Measurements from ENCODE around the gene ELK1. TPM values are rescaled to one million over a fixed set of nuclear protein-coding genes. Genes with fewer than 3 reads are reported as not detected.

The ELK1 gene
- total and polyA plus RNA-seq, 10 of the 15 experiments (the other 5 are each of a cell fraction or from before 2014, with no cell fraction given): 4.1 to 55.5 (median 32.9) TPM

GRCh38 chrX:47613082-47613481 is 37.3 kb downstream of the ELK1 start:
- Histone ChIP-seq H4K20me1 (ENCODE audit: control insufficient read depth, insufficient read depth) (no peaks in the 10 kb centered on the region; the same call in 1 of the 2 replicates), H3K4me2 (ENCODE audit: control insufficient read depth, insufficient read depth) (no peak overlapping the region), H3K36me3 (ENCODE audit: control insufficient read depth in 2 of 2, insufficient read depth in 2 of 2, low read length in 1 of 2) (no peaks in the 10 kb centered on the region), H3K9me3 (replicated peaks; ENCODE audit: control insufficient read depth, insufficient read depth, low read length) (no peaks in the 10 kb centered on the region), H3K9ac (ENCODE audit: control insufficient read depth, insufficient read depth, low read length) (no peak overlapping the region), H2AFZ (ENCODE audit: control insufficient read depth, low read depth, low read length) (no peak overlapping the region), H3K4me3 (no peak overlapping the region), H3K79me2 (ENCODE audit: control insufficient read depth, insufficient read depth, low read length) (no peaks in the 10 kb centered on the region), H3K27ac (ENCODE audit: control insufficient read depth, insufficient read depth) (no peak overlapping the region), H3K4me1 (ENCODE audit: control insufficient read depth, insufficient read depth, low read length) (no peaks in the 10 kb centered on the region), H3K27me3 (replicated peaks in 1 of 2; ENCODE audit: control insufficient read depth in 2 of 2, insufficient read depth in 2 of 2, low read length in 1 of 2) (no peaks in the 10 kb centered on the region)
- ChIA-PET SMC1A (ENCODE audit: uncharacterized antibody, unreplicated experiment) (interaction anchor here (2.0 kb wide), 1 partner anchor 15 kb away, joined by 8 read pairs; no protein-coding TSS in a partner anchor), CTCF (interaction anchor here (1.3 kb wide), 1 partner anchor 31 kb away, joined by 4 read pairs; no protein-coding TSS in a partner anchor), POLR2A (interaction anchor here (0.7 kb wide), 1 partner anchor 36 kb away, joined by 4 read pairs; no protein-coding TSS in a partner anchor), RAD21 (ENCODE audit: unreplicated experiment) (interaction anchor here (0.7 kb wide), 1 partner anchor 32 kb away, joined by 6 read pairs; no protein-coding TSS in a partner anchor)
- FAIRE-seq (no peak), ATAC-seq (no peak), DNase-seq (ENCODE audit: low read depth, low spot score) (no peak)
- WGBS (ENCODE audit: insufficient coverage, insufficient replicate concordance, low lambda C conversion rate, missing lambda C conversion rate): 44% methylated on average over 5 of the region's 8 CpGs
- intact Hi-C loops (cut with micrococcal nuclease; ENCODE audit: unreplicated experiment) (no loop called here), in situ Hi-C loops (cut with MboI) (no loop called here)
- no peak for TF ChIP-seq NFYB (IDR thresholded peaks at IDR 0.05; ENCODE audit: insufficient read depth, low read depth, low read length)
- TF ChIP-seq SMAD1 (IDR thresholded peaks at IDR 0.05; ENCODE audit: low read depth, partially characterized antibody): no peak
- no peak for TF ChIP-seq ZNF384 (IDR thresholded peaks at IDR 0.05; ENCODE audit: borderline replicate concordance, low read depth, low read length)
- TF ChIP-seq ATF3 (IDR thresholded peaks at IDR 0.05; ENCODE audit: borderline replicate concordance, extremely low read depth, low read depth, low read length): no peak
- no peak for TF ChIP-seq POU2F2 (IDR thresholded peaks at IDR 0.05; ENCODE audit: borderline replicate concordance, low read depth, low read length)
- TF ChIP-seq, protein P1, sequence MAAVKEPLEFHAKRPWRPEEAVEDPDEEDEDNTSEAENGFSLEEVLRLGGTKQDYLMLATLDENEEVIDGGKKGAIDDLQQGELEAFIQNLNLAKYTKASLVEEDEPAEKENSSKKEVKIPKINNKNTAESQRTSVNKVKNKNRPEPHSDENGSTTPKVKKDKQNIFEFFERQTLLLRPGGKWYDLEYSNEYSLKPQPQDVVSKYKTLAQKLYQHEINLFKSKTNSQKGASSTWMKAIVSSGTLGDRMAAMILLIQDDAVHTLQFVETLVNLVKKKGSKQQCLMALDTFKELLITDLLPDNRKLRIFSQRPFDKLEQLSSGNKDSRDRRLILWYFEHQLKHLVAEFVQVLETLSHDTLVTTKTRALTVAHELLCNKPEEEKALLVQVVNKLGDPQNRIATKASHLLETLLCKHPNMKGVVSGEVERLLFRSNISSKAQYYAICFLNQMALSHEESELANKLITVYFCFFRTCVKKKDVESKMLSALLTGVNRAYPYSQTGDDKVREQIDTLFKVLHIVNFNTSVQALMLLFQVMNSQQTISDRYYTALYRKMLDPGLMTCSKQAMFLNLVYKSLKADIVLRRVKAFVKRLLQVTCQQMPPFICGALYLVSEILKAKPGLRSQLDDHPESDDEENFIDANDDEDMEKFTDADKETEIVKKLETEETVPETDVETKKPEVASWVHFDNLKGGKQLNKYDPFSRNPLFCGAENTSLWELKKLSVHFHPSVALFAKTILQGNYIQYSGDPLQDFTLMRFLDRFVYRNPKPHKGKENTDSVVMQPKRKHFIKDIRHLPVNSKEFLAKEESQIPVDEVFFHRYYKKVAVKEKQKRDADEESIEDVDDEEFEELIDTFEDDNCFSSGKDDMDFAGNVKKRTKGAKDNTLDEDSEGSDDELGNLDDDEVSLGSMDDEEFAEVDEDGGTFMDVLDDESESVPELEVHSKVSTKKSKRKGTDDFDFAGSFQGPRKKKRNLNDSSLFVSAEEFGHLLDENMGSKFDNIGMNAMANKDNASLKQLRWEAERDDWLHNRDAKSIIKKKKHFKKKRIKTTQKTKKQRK (IDR thresholded peaks at IDR 0.05; ENCODE audit: low read depth, low read length): no peak
- TF ChIP-seq FOXK2 (IDR thresholded peaks at IDR 0.05): no peak
- no peak for TF ChIP-seq ZNF622 (IDR thresholded peaks at IDR 0.05)
- no peak for TF ChIP-seq RB1 (IDR thresholded peaks at IDR 0.05; ENCODE audit: borderline replicate concordance)
- no TSS peak for BruUV-seq (replicated peaks)
